SK-N-MC (cell line): ENCODE results near the gene RUFY3.
"Not testable (repeated sequence)": the region's sequence is repeated elsewhere in the genome, so short reads cannot be mapped to it uniquely, and the experiment has no call there.

ENCODE experiments used
- EZH2 ChIP-seq: fragments of 200-600 bp; sonication (generic); IDR thresholded peaks from one replicate; pipeline ENCODE4 v1.6.1; 2017; ENCODE audit warnings: antibody characterized with exemption
- POLR2AphosphoS5 ChIP-seq: IDR thresholded peaks from 2 replicates; pipeline ENCODE4 v1.6.1; 2012; ENCODE audit warnings: mild to moderate bottlenecking, low read depth, low read length, borderline replicate concordance

DNA sequence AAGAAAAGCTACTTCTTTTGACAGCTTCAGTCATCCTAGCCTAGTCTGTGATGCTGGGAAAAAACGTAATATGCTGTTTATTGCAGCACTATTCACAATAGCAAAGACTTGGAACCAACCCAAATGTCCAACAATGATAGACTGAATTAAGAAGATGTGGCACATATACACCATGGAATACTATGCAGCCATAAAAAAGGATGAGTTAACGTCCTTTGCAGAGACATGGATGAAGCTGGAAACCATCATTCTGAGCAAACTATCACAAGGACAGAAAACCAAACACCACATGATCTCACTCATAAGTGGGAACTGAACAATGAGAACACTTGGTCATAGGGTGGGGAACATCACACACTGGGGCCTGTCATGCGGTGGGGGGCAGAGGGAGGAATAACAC lies 39.6 kb upstream of the RUFY3 start:
- TF ChIP-seq POLR2AphosphoS5, EZH2: not testable (repeated sequence)
